HG02938 (cell line): Measurements from ENCODE around the gene SOD1.
"Not testable (repeated sequence)": the region's sequence is repeated elsewhere in the genome, so short reads cannot be mapped to it uniquely, and the experiment has no call there.

ENCODE experiments used
- ATAC-seq: cut with Tn5 transposase; IDR thresholded peaks from one replicate; pipeline ENCODE4 v1.9.1; 2021; ENCODE audit warnings: mild to moderate bottlenecking, moderate library complexity; ENCODE audit not compliant: unreplicated experiment

The SOD1 gene

DNA sequence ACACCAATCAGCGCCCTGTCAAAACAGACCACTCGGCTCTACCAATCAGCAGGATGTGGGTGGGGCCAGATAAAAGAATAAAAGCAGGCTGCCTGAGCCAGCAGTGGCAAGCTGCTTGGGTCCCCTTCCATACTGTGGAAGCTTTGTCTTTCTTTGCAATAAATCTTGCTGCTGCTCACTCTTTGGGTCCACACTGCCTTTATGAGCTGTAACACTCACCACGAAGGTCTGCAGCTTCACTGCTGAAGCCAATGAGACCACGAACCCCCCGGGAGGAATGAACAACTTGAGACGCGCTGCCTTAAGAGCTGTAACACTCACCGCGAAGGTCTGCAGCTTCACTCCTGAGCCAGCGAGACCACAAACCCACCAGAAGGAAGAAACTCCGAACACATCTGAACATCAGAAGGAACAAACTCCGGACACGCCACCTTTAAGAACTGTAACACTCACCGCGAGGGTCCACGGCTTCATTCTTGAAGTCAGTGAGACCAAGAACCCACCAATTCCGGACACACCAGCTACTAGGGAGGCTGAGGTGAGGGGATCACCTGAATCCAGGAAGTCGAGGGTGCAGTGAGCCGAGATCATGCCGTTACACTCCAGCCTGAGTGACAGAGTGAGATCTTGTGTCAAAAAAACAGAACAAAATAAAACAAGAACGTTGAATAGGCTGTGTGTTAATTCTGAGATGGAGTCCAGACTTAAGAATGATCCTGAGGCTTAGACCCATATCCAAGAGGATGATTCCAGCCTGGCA is 4.5 kb upstream of the SOD1 start:
- ATAC-seq, result not testable (repeated sequence)

DNA sequence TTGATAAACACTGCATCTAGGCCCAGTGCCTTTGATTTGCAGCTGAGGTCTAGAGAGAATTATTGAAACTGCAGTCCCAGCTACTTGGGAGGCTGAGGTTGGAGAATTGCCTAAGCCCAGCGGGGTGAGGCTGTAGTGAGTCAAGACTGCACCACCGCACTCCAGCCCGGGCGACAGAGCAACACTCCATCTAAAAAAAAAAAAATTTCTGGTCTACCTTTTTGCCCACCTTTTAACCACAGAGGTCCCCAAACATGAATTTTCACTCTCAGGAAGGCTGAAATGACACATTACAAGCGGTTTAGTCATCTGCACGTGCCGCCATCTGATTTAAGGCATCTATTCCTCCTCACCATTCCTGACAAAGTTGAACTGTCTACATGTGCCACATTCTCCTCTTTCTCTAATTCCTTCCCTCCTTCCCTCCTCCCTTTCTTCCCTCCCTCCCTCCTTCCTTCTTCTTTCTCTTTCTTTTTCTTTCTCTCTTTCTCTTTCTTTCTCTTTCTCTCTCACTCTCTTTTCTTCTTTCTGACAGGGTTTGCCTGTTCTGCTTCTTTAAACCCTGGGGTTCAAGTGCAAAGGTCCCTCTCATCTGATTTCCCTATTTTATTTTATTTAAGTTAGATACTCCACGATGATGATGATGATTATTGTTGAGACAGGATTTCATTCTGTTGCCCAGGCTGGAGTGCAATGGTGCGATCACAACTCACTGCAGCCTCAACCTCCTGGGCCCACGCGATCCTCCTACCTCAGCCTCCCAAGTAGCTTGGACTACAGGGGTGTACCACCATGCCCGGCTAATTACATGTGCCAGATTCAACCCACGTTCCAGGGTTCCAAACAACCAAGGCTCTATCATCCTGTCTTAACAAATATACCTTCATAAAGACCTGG is 3.0 kb upstream of the SOD1 start:
- no peak for ATAC-seq

DNA sequence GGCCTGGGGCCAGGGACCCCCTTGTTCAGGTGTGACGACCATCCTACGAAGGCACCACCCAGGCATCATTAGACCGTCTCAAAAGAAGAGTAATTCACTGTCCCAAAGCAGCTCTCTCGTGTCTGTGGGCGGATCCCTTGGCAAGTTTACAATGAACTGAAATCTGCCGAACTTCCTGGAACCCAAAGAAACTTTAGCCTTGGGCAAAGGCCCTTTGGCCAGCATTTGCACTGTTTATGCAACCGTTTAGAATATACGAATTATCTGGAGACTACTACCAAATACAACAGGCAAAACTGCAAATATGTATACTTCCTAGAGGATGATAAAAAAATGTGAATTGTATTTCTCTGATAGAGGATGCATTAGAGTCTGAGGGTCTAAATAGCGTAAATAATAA is 1.4 kb upstream of the SOD1 start:
- ATAC-seq, result no peak

- ATAC-seq, result peak; percentile 33
Measured at GRCh38 chr21:31659286-31659535, 282 bp upstream of the SOD1 start.

DNA sequence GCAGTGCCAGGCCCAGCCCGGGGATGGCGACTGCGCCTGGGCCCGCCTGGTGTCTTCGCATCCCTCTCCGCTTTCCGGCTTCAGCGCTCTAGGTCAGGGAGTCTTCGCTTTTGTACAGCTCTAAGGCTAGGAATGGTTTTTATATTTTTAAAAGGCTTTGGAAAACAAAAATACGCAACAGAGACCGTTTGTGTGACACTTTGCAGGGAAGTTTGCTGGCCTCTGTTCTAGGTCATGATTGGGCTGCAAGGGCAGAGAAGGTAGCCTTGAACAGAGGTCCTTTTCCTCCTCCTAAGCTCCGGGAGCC is 719 bp downstream of the SOD1 start:
- peak; percentile 29 for ATAC-seq

DNA sequence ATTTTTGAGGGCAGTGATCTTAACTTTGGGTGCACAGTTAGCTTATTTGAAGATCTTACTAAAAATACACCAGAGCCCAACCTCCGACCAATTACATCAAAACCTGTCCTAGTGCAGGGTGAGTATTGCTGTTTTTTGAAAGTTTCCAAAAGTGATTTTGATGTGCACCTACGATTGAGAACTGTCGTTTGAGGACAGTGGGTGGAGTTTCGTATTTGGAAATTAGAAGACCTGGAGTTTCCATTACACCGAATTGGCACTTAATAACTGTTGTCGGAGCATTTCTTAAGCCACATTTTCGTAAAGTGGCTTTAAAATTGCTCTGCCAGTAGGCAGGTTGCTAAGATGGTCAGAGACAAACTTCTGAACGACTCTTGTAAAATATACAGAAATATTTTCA is 1.1 kb downstream of the SOD1 start:
- no peak for ATAC-seq

GRCh38 chr21:31663584-31664249 is 4.2 kb downstream of the SOD1 start:
- no peak for ATAC-seq

GRCh38 chr21:31665397-31665796 is 5.9 kb downstream of the SOD1 start:
- no peak for ATAC-seq

DNA sequence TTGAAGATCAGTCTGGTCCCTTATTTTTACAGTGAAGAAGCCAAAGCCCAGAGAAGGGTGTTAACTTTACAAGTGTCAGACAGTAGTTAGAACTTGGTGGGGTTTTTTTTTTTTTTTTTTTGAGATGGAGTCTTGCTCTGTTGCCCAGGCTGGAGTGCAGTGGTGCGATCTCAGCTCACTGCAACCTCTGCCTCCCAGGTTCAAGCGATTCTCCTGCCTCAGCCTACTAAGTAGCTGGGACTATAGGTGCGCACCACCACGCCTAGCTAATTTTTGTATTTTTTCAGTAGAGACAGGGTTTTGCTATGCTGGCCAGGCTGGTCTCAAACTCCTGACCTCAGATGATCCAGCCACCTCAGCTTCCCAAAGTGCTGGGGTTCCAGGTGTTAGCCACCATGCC is 6.4 kb downstream of the SOD1 start:
- not testable (repeated sequence) for ATAC-seq

- no peak for ATAC-seq
Measured at GRCh38 chr21:31666445-31667010, 7.0 kb downstream of the SOD1 start.

GRCh38 chr21:31667132-31667531 is 7.6 kb downstream of the SOD1 start:
- ATAC-seq, result no peak

- no peak for ATAC-seq
Measured at GRCh38 chr21:31667639-31668038, 8.1 kb downstream of the SOD1 start.

- no peak for ATAC-seq
Measured at GRCh38 chr21:31668651-31669491, 9.4 kb downstream of the SOD1 start.

GRCh38 chr21:31670070-31670469 is 10.6 kb downstream of the SOD1 start:
- ATAC-seq, result no peak

DNA sequence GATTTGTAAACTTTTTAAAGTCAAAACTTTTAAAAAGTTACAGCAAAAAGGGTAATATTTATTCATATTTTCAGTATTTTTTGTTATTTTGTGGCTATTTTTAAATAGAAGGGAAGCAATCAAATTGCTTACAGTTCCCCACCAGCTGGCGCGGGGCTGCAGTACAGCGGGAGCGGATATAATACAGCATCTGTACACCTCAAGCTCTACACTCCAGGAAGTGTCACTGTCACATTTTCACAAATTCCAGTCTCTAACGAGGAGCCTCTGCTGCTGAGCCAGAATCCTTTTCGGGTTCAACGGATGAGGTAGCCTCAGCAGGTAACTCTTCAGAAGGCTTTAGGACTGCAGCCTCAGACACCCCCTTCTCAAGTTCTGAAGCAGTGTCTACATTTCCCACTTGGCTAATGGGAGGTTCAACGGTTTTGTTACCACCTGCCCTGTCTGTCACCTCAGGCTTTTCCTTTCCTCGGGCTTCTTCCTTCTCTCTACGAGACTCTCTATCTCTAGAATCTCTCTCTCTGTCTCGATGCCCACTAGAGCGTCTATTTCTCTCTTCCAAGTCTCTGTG is 11.7 kb downstream of the SOD1 start:
- no peak for ATAC-seq

DNA sequence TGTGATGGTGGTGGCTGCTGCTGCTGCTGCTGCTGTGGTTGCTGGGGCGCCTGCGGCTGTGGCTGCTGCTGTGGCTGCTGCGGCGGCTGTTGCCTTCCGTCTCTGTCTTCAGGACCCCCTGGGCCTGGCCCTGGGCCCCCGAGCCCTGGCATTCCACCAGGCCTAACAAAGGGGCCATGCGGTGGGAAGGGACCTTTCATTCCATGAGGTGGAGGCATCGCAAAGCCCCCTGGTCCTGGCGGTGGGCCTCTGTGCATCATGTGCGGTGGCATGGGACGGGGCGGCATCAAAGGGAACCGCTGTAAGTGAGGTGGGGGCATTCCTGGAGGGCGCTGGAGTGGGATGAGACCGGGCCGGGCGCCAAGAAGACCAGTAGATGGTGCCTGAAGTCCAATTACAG is 12.4 kb downstream of the SOD1 start:
- ATAC-seq, result no peak

DNA sequence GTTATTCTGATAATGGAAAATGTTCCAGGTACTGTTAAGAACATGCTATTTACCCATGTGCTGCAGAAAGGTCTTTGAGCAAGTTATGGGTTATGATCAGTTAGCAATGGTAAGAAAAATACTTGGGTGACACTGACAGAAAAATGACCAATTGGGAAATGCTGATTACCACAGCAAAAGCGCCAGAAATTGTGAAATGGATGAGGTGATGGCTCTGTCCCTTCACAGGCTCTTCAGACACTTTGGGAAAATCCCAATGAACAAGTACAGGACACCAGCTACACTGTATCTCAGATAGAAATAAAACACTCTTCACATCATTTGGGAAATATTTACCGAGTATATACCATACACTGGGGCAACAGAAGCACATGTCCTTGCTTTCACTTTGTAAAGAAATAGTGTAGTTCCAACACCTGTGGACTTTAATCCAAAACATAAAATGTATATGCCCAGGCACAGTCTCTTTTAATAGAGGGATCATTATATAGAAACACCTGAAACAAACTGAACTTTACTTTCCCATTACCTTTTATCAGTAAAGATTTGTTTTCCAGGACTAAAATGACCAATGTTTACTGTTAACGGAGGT is 13.9 kb downstream of the SOD1 start:
- no peak for ATAC-seq

DNA sequence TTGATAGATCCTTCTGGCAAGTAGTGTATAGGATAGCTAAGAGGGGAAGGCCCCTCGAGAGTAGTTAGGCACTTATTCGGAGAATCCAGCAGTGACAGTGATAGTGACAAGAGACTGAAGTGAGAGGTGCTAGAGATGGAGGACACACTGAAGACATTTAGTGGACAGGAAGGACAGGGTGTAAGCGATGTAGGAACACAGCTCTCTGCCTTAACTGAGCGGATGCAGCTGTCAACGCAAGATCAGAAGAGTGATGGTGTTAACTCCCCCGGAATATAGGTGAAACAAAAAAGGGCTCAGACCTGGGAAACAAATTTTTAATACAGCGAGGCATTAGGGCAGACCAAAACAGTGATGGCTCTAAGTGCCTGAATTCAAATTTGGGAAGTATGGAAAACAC is 15.8 kb downstream of the SOD1 start:
- ATAC-seq, result no peak

- ATAC-seq, result no peak
Measured at GRCh38 chr21:31675960-31676359, 16.5 kb downstream of the SOD1 start.

- ATAC-seq, result no peak
Measured at GRCh38 chr21:31677047-31677446, 17.6 kb downstream of the SOD1 start.
